ENCODE data around the gene NAA10. TPM values are rescaled to one million over a fixed set of nuclear protein-coding genes. Genes with fewer than 3 reads are reported as not detected.

Gene NAA10
- polyA plus RNA-seq, 10 donors = 58.4 to 69.5 (median 61.9) TPM

DNA sequence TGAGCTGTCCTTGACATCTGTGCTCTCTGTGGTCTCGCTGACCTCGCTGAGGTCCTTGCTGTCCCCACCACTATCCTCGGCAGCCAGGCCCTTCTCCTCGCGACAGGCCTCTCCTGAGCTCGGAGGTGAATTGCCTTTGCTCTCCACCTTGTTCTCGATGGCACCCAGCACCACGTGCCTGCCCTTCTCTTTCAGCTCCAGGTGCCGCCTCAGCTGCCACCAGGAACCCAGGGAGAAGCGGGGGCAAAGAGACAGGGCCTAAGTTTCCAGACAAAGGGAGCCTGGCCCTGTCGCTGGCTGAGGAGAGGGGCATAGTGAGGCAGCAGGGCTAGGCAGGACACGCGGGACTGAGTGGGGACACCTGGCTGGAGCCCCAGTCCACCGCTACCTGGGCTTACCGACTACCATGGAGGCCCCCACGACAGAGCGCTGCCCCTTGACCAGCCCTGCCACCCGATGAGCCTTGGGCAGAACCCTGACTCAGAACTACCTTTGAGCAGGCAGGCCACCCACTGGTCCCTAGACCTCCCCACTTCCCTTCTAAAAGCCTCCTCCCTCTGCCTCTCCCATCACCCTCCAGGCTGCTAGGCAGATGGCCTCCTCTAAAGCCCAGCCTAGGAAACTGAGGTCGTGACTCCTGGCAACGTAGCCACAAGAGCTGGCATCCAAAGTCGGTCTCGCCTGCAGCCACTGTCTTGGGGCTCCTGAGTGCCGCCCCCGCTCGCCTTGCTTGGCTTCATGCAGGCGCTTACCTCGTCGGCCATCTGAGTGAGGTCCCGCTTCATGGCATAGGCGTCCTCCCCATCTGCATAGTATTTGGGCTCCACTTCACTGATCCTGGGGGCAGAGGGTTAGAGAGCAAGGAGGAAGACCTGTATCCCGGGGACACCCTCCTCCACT is 4.6 kb downstream of the NAA10 start:
- DNase-seq = no peak

DNA sequence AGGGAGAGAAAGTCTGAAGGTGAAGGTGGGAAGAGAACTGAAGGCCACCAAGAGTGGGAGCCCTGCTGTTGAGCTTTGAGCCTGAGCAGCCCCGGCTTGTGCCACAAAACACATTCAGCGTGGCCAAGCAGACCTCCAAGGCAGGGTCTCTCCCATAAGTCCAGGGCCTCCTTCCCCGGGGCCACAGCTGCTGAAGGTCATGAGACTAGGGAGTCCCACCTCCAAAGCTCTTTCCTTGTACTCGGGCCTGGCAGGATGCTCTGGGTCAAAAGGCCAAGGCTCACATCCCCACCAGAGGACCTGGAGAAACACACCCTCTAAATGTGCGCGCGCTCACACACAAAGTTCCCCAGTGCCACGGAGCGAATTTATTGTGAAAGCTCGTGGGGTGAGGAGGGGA is 5.3 kb downstream of the NAA10 start:
- no peak for DNase-seq

- DNase-seq = no peak
These were observed 6.0 kb downstream of the NAA10 start for GRCh38 chrX:153928846-153929245.

- DNase-seq = peak; percentile 96 to 97 (median 97)
These were observed 6.7 kb downstream of the NAA10 start for GRCh38 chrX:153927922-153928760.

DNA sequence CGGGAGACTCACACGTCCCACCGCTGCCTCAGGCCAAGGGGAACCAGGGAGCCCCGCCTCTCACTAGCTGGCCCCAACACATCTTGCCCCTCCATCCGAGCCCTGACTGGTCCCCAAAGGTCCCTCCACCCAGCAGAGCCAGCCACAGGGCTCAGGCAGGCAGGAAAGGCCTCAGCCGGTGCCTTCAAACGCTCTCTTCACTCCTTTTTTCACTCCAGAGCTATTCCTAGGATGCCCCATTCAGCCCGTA is 7.2 kb downstream of the NAA10 start:
- DNase-seq = no peak

GRCh38 chrX:153926858-153927671 is 7.8 kb downstream of the NAA10 start:
- DNase-seq = peak in 2 of 3 donors; percentile 65 to 86

- DNase-seq = no peak
These were observed 8.3 kb downstream of the NAA10 start for GRCh38 chrX:153926552-153926857.

DNA sequence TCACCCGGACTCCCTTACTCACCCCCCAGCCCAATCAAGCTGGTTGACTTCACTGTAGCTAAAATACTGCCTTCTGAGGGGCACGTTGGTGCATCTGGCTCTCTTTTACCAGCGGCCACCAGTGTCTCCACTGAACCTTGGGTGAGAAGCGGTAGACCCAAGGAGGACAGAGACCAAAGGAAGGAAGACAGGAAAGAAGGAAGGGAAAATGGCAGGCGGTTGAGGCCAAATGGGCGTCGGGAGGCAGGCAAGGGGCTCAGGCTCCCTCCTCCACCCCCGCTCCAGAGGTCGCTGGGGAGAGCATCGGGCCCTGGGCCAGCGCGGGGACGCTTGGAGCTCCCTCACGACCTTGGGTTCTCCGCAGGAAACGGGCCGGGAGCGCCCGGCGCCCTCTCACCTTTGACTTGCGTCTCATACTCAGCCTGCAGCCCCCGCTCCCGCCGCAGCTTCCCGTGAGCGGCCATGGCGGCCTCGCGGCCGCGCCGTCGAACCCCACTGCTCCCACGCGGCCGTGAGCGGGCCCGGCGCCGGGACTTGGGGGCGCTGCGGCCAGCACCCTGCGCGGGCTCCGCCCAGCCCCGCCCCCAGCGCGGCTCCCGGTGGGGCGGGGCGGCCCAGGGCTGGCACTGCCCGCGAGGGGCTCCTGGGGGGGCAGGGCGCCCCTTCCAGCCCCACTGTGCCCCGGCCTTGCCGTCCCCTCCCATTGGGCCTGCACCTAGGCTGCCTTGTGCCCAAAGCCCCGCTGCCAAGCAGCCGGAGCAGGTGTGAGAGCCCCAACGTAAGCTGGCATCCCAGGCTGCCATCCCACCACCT is 8.9 kb downstream of the NAA10 start, which contains the start of gene ARHGAP4:
ARHGAP4 (minus strand) TSS at position 526 of the 813 bp plus-strand sequence; CDS start at position 464, 62 bp downstream.
- no peak for DNase-seq

- no peak for DNase-seq
These were observed 9.5 kb downstream of the NAA10 start for GRCh38 chrX:153925387-153925738.

GRCh38 chrX:153924149-153924861 is 10.5 kb downstream of the NAA10 start:
- no peak for DNase-seq

GRCh38 chrX:153922932-153923857 is 11.6 kb downstream of the NAA10 start:
- DNase-seq = peak in 2 of 3 donors; percentile 70 to 71

- peak in 1 of 3 donors; percentile 64 for DNase-seq
These were observed 13.1 kb downstream of the NAA10 start for GRCh38 chrX:153921511-153922446.

DNA sequence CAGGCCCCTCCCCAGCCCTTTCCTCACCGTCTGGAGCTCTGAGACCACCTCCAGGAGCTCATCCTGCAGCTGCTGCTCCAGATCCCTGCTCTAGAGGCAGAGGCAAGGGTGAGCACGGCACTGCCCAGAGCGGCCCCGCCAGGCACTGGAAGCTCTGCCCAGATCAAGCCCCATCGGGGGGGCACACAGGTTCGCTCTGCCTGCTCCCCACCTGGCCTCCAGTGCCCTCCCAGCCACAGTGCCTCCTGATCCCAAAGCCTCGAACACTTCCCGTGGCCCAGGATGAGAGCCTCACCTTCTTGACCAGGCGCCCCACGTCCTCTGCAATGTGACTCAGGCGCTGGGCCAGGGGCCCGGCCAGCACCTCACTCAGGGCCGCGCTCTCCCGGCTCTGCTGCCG is 13.8 kb downstream of the NAA10 start:
- no peak for DNase-seq

DNA sequence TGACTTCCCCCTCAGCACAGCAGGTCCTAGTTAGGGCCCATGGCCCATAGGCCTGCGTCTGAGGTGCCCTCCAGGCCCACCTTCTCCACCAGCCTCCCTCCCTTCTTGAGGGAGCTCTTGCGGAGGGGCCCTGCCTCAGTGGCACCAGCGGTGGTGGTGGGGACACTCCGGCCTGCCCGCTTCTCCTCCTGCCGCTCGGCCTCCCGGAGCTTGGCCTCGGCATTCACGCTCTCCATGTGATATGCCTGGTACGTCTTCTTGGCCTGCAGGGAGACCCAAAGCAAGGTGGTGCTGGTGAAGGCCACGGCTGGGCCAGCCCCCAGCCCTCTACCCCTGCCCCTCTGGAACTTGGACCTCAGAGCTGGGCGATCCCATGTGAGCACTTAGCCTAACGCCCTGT is 14.3 kb downstream of the NAA10 start:
- no peak for DNase-seq

- DNase-seq = no peak
These were observed 15.6 kb downstream of the NAA10 start for GRCh38 chrX:153919281-153919680.

DNA sequence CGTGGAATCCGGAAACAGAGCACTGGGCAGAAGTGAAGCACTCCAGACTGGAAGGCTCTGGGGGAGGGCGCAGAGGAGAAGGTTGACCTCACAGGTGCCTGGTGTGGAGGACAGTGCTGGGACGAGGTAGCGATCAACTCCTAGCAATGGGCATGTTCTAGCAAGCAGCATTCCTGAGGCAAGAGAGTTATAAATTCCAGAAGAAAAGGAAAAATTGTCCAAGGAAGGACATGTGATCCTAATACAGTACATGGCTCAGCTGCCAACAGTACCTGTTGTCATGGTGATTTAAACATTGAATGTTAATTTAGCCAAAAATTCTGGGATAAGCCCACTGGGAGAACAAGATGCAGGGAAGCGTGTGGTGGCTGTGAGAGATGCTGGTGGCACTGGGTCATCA is 17.0 kb downstream of the NAA10 start:
- no peak for DNase-seq

- no peak for DNase-seq
These were observed 21.1 kb downstream of the NAA10 start for GRCh38 chrX:153913701-153914100.

DNA sequence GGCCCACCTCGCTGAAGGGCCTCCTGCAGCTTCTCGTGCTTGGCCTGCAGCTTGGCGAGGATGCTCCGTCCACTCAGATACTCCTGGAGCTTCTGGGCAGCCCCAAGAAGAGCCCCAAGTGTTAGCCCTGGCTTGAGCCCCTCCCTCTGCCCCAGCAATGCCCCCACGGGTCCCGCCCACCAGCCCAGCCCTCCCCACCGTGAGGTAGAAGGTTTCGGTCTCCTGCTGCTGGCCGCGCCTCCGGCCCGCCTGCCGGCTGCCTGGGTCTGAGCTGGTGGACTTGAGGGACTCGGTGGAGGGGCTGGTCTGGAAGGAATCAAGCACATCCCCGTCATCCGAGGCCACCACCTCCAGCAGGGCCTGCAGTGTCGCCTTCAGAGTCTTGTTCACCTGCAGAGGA is 21.6 kb downstream of the NAA10 start:
- no peak for DNase-seq

Measured in muscle of back (tissue), 11 donors.